OCI-M2 (cell line): ENCODE data around the gene CLDN18.

Source experiments
- DNase-seq: peaks from one replicate; lab custom pipeline; 2025; ENCODE audit not compliant: unreplicated experiment; lab: John Stamatoyannopoulos, UW

Gene CLDN18

GRCh38 chr3:138009476-138010272 is at the start of gene CLDN18:
TSS of gene CLDN18 (plus strand) at chr3:138010165. CDS start at chr3:138010226, 61 bp downstream.
- no peak for DNase-seq

DNA sequence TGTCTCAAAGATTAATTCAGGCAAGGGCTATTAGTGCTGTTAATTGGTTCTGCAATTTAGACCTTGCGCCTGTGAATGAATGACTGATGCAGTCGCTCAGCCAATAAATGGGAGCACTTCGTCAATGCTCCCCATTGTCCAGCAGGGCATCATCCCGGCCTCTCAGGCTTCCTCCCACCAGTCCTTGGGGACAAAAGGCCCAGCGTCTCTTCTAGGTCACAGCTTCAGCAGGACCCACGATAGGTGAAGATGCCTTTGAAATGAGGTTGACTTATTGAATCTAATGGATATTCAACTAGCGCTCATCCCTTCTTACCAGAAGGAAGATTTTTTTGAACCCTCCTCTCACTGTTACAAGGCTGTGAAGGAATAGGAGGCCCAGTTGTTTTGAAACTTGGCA is 47.7 kb upstream of the CLDN18 start:
- no peak for DNase-seq

DNA sequence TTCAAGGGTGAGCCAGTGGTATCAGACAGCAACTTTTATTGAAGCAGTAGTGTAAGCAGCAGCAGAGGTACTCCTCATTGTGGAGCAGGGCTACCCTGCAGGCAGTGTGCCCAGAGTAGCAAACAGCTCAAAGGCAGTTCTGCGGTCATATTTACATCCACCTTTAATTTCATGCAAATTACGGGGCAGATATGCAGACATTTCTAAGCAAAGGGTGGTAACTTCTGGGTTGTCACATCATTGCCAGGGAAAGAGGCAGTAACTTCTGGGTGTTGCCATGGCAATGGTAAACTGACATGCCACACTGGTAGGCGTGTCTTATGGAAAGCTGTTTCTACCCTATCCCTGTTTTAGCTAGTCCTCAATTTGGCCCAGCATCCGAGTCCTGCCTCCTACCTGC is 46.5 kb upstream of the CLDN18 start:
- DNase-seq = no peak

DNA sequence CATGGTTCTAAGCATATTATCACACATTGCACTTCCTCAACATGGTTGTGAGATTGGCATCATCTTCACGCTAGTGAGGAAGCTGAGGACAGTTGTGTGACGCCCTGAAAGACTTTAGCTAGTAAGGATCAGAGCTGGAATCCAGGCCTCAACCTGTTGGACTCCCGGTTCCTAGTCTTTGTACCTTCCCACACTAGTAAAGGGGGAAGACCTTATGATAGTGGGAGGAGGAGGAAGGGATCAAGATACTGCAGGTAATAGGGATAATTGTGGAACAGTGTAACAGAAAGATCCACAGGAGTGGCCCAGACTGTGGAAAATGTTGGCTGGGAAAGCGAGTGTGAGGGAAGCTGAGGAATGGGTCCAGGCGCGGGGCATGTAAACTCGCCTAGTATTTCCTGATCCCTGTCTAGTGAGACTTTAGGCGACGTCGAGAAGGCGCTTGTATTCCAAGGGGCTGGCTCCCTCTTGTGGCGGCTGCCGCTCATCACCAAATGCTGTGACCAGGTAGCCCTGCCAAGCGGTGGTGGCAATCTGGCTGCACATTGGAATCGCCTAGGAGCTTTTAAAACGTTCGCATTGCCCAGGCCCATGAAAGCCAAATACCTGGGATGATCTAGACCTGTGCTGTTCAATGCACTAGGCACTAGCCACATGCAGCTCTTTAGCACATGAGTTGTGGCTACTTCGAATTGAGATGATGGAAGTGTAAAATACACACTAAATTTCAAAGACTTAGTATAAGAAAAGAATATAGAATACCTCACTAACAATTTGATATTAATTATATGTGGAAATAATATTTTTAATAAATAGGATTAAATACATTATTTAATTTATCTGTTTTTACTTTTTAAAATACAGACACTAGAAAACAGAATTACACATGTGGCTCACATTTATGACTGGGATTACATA is 38.8 kb upstream of the CLDN18 start:
- DNase-seq = peak; percentile 10

GRCh38 chr3:137972396-137972795 is 37.6 kb upstream of the CLDN18 start:
- DNase-seq = no peak

DNA sequence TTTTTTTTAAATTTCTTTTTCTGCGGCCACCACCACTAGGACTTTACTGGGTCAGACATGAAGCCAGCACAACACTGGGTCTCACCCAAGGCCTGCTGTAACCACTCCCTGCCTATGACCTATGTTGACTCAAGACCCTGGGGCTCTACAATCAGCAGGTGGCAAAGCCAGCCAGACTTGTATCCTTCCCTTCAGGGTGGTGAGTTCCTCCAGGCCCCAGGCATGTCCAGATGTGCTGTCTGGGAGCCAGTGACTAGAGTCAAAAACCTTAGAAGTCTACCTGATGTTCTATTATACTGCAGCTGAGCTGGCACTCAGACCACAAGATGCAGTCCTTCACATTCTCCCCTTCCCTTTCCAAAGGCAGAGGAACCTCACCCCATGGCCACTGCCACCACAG is 31.6 kb upstream of the CLDN18 start:
- DNase-seq = no peak

GRCh38 chr3:137987723-137988122 is 22.2 kb upstream of the CLDN18 start:
- DNase-seq = no peak

- no peak for DNase-seq
Observed at GRCh38 chr3:137988152-137988551, 21.8 kb upstream of the CLDN18 start.

- DNase-seq = no peak
Observed at GRCh38 chr3:137988982-137989381, 21.0 kb upstream of the CLDN18 start.

GRCh38 chr3:137990427-137990826 is 19.5 kb upstream of the CLDN18 start:
- DNase-seq = no peak

- DNase-seq = no peak
Observed at GRCh38 chr3:137992592-137992991, 17.4 kb upstream of the CLDN18 start.

GRCh38 chr3:137998121-137999042 is 11.6 kb upstream of the CLDN18 start:
- DNase-seq = no peak

- no peak for DNase-seq
Observed at GRCh38 chr3:138003069-138003468, 6.9 kb upstream of the CLDN18 start.

DNA sequence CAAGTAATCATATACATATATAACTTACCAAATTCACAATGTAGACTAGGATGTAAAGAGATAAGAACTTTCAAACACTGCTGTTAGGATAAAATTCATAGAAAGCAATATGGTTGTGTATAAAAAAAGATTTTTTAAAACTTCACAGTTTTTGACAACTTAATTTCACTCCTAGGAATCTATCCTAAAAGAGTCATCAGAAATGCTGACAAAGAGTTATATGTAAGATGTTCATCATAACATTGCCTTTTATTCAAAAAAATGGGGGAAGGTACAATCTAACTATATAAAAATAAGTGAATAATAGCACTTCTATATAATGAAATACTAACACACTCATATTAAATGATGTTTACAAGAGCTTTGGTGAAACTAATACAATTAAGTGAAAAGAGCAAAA is 4.3 kb upstream of the CLDN18 start:
- no peak for DNase-seq

- no peak for DNase-seq
Observed at GRCh38 chr3:138007898-138008297, 2.1 kb upstream of the CLDN18 start.

- no peak for DNase-seq
Observed at GRCh38 chr3:138010273-138010590, 267 bp downstream of the CLDN18 start.

GRCh38 chr3:138011722-138012121 is 1.8 kb downstream of the CLDN18 start:
- DNase-seq = no peak

- no peak for DNase-seq
Observed at GRCh38 chr3:138012526-138012925, 2.6 kb downstream of the CLDN18 start.

- no peak for DNase-seq
Observed at GRCh38 chr3:138016065-138016464, 6.1 kb downstream of the CLDN18 start.

DNA sequence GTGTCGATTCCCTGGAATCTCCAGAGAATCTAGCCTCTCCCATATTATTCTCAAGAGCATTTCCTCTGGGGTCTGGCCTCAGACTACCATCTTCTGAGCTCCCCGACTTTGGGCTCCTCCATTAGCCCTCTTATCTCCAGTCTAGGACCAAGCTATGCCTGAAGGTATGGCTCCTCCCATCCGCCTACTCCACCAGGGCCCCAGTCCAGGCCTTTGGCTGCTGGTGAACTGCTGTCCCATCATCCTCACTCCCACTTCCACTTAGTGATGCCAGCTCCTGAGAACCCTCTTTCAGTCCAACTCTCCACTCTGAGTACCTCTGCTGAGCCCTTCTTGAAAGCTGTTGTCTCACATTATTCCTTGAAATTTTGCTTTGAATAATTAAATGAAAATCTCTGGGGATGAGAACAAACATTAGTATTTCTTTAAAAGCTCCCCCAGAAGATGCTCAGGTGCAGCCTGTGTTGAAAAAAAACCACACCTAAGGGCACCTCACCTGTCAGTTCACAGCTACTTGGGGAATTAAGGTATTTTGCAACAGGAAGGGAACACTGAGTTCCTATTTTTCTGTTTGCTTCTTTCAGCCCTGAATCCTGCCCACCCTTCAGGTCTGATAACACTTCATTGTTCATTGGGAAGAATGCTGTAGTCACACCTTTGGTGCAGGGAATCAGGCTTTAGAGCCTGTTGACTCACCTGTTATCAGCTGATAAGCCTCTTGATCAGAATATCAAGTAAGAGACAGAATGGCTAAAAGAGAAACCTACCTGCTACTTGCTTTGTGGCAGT is 9.5 kb downstream of the CLDN18 start:
- no peak for DNase-seq
